Measurements from ENCODE around the gene CACNA1C.

The CACNA1C gene

DNA sequence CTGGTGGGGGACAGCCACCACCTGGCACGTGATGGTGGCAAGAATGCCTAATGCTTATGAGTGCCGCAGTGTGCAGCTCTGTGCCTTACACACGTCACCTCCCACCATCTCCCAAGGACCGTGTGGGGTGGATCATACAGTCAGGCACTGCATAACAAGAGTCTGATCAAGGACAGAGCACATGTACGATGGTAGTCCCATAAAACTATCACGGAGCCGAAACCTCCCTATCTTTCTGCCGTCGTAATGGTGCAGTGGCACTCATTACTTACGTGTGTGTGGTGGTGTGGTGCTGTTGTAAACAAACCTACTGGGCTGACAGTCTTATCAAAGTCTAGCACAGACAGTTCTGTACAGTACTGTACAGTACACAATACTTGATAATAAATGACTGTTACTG lies 89.3 kb downstream of the CACNA1C start:
- no peak for DNase-seq

DNA sequence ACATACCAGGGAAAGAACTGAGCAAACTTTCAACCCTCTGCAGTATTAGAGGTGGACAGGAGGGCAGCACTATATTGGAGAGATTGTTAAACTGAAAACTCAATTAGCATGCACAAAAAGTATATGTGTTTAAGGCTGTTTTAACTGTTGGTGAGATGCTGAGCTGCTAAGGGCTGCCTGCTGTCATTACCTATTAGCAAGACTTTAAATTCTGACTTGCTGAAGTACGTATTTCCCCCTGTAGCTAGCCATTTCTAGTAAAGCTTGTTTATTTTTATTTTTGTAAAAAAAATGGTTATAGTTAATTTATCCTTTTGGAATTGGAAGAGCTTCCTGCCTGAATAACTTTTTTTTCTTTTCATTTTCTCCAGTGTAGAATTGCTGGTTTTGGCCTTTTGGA lies 92.2 kb downstream of the CACNA1C start:
- no peak for DNase-seq

DNA sequence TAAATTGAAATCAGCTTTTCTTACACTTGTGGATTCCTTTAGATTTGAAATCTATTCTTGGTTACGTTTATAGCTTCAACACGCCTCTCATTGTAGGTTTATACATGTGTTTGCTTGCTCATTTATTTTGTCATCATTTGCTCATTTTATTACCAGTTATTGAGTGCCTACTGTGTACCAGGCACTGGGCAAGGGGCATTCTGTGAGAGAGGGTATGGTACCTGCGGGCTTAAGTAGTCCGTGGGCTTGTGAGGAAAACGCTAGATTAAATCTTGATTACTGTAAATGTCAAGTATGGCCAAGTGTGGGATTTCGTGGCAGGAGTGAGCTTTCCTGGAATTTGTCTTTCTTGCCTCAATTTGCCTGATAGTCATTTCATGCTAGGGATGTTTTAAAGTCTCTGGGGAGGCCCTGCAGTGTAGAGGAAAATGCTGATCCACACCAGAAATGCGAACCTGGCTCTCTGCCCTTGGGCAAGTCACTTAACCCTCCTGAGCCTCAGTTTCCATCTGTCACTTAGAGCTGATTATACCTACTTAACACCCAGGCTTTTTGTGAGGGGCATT lies 92.7 kb downstream of the CACNA1C start:
- no peak for DNase-seq

DNA sequence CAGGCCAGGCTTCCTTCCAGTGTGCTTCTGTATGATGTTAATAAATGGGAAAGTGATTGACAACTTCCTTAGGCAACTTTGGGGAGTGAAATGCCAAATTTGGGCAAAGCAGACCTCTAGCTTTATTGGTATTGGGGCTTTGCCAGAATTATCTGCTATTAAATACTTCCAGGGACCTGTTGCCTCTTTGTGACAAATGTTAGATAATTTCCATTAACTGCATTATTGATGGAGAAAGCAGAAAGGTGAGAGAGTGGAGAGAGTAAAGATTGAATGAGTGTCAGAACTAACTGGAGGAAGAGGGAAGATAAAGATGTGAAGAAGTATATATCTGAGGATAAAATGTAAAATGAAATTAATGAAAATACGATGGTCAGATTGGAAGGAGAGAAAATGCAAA lies 94.5 kb downstream of the CACNA1C start:
- DNase-seq = no peak

DNA sequence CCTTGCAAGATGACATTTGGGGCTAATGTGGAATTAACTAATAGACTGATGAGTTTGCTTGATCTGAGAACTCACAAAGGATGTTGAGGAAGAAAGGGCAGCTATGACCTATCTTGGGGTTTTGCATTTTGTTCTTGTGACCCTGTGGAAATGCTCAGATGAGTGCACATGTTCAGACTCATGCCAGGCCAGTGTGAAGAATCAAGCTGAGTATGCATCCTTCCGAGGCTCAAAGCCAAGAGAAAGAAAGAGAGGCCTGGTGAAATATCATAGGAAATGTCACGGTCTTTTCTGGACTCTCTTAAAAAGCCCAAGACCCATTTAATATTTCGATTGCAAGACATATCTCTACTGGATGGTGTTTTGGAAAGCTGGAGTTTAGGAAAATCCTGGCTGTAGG lies 96.3 kb downstream of the CACNA1C start:
- no peak for DNase-seq

DNA sequence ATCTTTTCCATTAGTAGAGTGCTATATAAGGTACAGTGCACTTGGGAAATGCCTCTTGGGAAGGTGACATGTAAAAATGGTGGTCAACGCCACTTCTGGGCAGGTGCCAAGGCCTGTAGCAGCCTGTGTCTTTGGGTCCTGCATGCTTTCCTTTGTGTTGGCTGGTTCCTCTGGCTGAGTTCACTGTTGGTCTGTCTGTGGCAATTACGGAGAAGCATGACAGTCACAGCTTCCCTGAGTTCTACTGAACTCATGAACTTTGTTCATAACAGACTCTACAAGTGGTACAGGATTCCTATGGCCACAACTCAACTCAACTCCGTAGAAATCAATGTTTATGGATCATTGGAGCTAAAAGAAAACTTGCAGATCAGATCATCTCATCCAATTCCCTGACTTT lies 98.0 kb downstream of the CACNA1C start:
- DNase-seq = no peak

DNA sequence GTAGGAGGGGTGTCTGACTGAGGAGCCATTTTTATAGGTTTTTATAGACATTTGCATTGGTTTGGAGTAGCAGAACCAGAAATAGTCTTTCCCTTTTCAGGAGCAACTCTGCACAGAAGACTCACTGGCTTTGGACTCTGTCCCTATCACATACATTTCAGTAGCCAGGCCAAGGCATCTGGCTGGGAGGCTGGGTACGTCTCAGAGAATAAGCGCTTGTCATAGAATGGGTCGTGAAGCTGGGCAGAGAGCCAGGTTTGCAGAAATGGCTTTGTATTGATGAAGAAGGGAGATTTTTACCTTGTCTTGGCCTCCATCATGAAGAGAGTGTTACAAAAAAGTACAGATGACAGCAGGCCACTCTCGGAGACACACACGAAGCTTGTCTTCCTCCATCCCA lies 98.6 kb downstream of the CACNA1C start:
- no peak for DNase-seq

DNA sequence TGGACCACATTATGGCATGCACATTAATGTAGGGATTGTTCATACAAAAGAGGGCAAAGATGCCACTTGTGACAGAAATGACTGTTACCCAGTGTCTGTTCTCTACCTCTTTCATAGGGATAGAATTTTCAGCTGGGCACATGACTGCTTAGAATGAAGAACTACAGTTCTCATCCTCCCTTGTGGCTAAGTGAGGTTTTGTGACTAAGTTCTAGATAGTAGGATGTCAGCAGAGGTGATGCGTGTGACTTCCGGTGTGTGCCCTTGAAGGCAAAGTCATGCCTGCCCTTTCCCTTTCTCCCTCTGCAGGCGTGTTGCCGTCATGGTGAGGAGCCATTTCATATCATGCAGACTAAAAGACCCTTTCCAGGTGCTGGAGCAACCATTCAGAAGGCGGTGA lies 99.3 kb downstream of the CACNA1C start:
- DNase-seq = no peak

DNA sequence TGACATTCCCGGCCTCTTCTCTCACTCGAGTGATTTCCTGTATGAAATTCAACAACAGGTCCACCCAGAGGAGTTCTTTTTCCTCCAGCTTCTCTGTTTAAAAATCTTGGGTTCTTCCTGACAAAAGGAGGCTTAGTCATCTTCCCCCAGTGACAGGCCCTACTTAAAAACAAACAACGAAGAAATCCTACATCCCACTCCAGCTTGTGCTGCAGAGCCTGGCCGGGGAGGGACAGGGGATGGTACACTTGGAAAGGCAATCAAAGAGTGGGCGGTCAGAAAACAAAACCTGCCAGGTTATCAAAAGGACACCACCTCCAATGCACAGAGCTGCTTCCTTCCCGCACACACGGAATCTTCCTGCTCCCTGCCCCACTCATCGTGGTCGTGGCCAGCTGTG lies 101.3 kb downstream of the CACNA1C start:
- no peak for DNase-seq

DNA sequence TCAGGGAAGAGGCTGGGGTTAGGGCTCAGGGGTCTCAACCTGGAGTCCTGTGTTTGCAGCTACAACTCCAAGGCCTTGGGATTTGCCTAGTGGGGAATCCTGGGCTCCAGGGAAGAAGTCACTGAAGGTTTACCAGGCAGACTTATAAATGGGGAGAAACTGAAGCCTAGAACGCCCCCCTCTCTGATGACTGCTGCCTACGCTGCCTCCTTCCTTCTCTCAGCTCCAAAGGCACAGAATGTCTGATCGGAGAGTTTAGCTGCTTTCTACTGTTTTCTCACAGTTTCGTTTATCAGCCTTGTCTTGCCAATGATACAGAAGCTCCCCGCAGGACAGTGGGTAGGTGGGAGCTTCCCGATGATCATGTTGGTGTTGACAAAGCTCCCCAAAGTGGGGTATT lies 101.7 kb downstream of the CACNA1C start:
- DNase-seq = no peak

DNA sequence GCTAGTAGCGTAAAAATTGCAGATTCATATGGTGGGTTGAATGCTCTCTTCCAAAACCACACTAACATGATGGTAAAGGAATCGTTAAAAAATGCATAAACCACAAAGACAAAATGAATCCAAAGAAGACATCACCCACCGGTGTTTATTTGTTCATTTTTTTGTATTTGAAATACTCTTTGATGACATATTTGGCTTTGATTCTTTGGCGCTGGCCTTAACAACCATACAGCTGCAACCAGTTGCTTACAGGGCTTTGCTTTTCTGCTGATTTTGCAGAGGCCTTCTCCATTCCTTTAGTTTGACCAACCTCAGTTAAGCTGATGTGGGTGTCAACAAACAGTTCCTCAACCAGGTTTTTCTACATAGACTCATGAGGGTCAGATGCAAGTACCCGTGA lies 103.5 kb downstream of the CACNA1C start:
- no peak for DNase-seq

DNA sequence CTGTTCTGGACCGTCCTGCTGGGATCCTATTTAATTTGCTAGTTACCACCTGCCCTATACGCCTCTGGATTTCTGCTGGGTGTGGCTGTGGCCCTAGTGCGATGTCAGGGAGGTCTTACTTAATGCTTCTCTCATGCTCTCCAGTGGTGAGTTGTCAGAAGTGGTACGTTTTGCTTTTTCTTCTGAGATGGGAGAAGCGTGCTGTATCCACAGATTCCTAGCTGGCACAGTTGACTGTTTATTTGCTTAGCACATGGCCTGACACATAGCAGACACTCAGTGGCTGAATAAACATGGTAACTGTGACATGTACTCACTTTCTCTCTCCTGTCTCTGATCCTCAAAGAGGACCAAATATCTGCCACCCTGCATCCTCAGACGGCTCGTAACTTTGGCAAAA lies 107.3 kb downstream of the CACNA1C start:
- no peak for DNase-seq

DNA sequence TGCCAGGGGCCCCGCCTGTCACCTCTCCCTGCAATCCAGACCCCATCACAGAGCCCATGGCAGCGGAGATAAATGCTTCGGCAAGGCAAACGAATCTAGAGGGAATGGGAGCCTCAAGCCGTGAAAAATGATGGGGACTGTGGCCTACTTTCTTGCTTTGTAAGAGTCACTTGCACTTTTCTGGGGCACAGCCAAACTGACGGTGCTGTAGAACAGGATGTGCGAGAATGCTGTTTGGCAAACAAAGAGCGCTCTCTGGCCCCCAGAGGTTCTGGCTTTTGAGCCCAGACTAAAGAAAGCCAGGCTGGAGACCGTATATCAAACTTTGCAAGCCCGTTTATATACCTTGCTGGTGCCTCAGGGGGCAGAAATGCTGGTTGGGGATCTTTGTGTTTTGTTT lies 108.7 kb downstream of the CACNA1C start:
- DNase-seq = no peak

DNA sequence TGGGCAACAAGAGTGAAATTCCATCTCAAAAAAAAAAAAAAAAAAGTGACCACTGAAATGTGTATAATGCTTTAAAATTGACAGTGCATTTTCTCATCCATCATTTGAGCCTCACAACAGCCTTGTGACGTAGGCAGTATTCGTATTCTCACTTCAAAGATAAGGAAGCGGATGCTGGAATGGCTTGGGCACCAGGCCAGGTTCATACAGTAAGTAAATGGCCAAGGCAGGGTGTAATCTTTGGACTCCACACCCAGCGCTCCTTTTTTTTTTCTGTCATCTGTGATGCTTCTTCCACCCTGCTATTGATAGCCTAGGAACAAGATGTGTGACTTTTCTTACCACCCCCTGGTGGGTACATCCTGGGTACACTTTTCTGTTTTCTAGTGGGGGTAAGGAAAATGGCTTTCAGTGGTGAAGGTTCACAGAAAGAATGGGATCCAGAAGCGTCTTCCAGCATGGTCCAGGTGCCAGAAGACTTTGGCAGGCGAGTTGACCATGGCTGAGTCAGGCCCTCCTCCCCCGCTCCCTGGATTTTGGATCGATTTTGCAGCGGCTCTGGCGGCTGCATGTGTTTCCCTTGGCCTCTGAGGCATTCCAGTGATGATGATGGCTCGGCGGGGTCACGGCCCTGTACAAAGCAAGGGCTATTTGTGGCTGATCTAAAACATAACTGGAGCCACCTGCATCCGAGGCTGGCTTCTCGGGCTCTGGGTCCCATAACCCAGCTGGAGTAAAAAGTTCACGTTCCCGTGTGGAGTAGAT lies 110.6 kb downstream of the CACNA1C start:
- no peak for DNase-seq

DNA sequence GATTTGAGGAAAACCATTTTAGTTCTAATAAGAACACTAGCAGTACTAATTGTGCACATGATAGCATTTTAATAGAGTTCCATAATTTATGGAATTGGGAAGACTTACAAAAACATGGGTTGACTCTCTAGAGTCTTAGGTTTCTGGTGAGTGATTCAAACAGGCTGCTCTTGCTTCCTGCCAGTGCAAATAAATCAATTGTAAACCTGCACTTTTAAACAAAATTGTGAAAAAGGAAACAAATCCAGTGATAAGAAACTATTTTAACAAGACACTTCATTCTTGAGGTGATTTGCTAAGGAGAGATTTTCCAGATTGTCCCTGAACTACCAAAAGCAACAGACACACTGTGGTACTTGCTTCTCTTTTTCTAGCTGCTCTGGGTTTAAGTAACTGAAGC lies 112.2 kb downstream of the CACNA1C start:
- no peak for DNase-seq

DNA sequence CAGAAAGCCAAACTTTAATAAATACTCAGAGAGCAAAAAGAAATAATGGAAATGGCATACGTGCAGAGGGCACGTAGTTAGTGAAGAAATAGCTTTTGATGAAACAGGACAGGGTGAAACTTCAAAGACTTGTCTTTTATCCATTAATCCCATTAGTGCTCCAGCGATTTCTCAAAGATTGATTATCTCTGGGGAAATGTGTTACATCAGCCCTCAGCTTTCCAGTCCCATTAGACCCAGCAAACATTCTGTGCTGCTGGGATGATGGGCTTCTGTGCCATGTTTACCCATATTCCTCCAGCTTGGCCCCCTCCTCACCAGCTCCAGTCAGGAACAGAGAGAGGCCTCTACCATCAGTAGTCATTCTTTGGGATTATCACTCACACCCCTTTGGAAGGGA lies 113.1 kb downstream of the CACNA1C start:
- no peak for DNase-seq

DNA sequence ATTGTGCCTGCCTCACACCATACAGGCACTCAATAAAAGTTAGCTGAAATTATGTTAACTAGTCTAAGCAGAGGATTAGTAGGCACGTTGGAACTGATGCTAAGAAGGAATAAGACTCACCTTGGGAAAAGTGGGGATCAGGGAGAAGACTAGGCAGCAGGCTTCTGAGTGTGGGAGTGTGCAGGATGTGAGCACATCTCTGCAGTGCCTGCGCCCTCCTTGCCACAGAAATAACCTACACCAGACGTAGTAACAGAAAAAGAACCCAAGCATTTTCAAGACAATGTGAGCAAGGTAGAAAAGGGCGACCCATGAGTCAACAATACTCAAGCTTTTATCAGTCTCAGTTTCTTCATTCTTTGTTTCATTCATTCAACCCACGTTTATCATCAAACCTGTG lies 113.9 kb downstream of the CACNA1C start:
- no peak for DNase-seq

DNA sequence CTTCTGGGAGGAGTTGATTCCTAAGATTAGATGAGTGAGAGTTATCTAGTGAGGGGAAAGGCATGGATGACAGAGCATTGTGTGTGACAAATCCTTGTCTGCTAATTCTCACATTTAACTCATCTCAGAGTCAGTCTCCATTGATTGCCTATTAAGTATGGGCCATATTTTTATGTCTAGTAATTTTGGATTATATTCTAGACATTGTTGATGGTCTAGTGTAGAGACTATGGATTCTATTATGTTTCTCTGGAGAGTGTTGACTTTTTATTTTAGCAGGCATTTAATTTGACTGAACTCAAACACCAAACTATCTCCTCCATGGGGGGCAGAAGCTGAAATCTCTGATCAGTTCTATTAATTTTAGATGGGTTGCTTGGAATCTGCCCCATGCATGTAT lies 114.4 kb downstream of the CACNA1C start:
- DNase-seq = no peak

DNA sequence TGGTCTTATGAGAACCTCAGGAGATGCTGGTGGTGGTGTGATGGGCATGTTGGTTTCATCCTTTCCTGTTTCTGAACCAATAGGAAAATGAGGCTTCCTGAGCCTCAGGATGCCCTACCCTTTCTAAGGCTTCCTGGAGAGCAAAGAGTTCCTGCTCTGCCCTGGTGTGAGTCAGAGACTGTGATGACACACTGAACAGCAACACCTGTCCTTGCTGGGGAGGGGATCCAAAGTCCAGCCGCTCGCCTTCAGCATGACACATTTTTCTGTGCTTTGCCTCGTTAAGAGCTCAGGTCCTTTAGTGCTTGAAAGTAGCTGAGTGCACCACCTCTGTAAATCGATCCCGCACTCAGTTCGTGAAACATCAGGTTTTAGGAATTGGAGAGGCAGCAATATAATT lies 116.0 kb downstream of the CACNA1C start:
- DNase-seq = no peak

DNA sequence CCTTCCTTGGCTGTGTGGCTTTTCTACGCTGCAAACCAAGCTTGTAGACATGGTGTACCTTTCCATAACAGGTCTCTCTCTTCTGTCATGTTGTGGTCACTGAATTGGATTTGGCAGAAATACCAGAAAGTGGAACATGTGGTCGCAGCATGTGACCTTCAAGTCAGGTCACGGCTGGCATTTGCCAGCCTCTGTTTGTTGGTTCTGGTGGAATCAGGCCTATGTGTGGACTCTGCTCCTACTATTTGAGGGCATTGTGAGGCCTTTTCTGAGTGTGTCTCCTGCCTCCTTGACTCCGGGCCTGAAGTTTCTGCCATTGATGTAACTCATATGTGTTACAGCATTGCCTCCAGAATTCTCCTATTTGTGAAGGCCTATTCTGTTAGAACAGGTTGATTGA lies 116.7 kb downstream of the CACNA1C start:
- DNase-seq = no peak

DNA sequence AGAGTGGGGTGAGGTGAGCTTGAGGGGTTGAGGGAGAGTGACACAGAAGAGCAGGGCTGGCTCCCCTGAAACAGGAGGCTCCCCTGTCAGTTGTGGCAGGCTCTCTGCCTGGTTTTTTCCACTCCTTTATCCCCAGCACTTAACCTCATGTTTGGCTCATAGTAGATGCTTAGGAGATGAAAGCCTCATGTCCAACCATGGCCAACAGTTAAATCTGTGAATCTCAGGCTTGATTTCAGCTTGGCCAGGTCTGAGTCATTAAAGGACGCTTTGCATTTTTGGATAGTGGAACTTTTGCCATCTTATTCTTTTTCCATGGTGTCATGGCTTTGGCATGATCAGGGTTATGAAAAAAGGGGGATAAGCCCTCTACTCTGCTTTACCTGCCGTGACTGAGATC lies 117.2 kb downstream of the CACNA1C start:
- DNase-seq = no peak

DNA sequence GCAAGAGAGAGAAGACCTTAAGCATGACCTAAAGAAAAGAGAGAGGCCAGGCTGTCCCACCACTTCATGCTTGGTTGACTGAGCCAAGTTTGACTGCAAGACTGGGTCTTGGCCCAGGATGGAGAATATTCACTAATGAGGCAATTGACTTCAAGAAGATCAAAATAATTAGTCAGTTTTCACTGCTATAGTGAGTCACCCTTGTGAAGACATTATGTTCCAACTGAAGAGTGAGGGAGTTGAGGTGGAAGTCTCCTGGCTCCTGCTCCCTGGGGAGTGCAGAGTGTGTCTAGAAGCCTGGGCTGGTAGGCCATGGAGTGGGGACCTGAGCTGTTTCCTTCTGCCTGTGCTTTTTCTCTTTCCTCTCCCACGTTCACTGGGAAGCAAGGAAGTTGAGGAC lies 117.6 kb downstream of the CACNA1C start:
- DNase-seq = no peak

DNA sequence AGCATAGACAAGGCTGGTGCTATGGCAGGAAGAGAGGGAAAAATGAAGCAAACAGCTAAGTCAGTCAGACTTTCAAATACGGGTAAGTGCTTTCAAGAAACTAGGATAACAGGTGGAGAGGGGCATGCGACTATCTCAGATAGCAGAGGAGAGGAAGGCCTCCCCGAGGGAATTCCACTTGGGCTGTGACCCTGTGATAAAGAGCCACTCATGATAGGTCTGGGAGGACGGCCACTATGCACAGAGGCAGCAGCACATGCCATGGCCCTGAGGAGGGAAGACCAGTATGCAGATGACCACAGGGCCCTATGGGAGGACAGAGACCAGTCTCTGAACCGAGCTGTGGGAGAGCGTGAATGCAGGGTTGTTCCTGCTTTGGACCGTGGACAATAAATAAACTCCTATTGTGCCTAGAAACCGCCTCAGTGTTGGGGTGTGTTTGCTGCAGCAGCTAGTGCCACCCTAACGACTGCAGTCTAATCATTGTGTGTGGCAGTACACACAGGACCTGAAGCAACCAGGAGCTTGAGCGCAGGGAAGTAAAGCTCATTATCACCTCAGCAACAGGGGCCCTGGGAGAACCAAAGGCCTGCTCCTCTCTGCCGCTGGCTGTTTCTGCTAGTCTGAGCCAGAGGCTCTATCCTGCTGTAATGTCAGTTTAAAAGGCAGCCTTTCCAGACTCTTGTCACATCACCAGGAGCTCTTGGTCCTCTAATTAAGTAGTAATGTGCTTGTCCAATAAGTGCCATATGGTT lies 119.1 kb downstream of the CACNA1C start:
- no peak for DNase-seq

DNA sequence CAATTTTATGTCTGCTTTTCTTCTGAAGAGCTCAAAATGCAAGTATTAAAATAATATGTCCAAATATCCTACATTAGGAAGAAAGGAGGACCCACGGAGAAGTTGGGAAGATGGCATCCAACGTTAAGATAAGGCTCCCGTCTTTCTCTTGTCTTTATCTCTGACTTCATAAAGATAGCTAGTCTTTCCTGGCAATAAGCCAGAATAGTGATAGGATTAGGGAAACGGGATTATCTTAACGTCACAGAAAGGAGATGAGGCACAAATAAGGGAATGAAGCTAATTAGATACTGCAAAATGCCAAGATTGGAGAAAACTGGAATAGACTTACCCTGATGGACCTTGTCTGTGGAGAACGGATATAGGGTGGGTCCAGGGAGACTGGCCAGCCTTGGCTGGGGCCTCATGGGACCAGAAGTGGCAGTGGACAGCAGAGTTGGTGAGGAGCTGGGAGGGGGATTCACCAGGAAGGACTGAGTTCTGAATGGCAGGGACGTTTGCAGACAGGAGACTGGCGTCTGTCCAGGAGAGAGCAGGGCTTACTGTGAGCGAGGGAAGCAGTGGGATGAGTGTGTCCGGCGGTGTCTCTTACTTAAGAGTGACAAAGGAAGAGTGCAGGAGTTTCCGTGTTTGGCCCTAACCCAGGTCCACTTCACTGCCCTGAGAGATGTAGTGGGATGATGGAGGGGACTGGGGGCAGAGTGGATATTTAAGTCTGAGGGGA lies 119.9 kb downstream of the CACNA1C start:
- no peak for DNase-seq
